ENCODE results near the gene FLRT2.

The FLRT2 gene

GRCh38 chr14:85528897-85529631 is 880 bp upstream of the FLRT2 start:
- TF ChIP-seq, protein P1, sequence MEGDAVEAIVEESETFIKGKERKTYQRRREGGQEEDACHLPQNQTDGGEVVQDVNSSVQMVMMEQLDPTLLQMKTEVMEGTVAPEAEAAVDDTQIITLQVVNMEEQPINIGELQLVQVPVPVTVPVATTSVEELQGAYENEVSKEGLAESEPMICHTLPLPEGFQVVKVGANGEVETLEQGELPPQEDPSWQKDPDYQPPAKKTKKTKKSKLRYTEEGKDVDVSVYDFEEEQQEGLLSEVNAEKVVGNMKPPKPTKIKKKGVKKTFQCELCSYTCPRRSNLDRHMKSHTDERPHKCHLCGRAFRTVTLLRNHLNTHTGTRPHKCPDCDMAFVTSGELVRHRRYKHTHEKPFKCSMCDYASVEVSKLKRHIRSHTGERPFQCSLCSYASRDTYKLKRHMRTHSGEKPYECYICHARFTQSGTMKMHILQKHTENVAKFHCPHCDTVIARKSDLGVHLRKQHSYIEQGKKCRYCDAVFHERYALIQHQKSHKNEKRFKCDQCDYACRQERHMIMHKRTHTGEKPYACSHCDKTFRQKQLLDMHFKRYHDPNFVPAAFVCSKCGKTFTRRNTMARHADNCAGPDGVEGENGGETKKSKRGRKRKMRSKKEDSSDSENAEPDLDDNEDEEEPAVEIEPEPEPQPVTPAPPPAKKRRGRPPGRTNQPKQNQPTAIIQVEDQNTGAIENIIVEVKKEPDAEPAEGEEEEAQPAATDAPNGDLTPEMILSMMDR (IDR thresholded peaks at IDR 0.05; ENCODE audit: insufficient read depth, low read depth, low read length, missing control alignments) = no peak
- DNase-seq (ENCODE audit: low read depth) = peak; percentile 78
- peak overlapping the region; percentile 88 for H3K4me3 ChIP-seq (ENCODE audit: low read length)

DNA sequence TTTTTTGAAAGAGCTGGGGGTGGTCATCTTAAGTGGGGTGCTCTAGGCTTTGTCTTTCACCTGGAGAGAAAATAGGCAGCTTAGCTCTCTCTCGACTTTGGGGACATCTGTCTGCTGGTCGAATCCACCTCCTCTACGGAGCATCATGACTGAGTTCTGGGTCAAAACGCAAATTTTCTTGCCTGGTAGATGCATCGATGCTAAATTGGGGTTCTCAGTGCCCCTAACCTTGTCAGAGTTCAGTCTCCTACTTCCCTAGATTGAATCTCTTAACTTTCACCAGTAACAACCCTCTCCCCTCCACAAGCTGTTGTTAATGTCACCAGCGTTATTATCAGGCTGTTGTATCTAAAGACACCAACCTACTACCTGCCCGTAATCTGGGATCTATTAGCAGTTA is 682 bp downstream of the FLRT2 start:
- TF ChIP-seq, protein P1 (IDR thresholded peaks at IDR 0.05; ENCODE audit: insufficient read depth, low read depth, low read length, missing control alignments) = no peak

DNA sequence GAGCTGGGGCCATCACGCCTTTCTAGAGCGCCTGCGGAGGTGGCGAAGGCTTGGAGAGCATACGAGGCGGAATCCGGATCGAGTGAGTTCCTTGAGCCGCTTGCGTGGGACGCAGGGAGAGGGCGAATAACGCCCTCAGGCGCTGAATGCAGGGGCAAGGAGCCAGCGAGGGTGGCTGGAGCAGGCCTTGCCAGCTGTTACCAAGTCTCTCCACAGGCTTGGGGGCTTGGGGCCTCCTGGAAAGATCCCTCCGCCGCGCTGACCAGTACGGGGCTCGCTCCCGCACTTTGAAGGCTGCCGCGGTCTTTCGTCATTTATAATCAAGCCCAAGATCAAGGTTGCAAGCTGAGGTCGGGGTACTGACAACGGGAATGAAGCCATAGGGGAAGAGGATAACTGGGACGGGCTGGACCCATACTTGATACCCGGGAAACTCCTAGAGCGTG is 1.2 kb downstream of the FLRT2 start:
- peak; percentile 73 for DNase-seq (ENCODE audit: low read depth)
- TF ChIP-seq, protein P1 (IDR thresholded peaks at IDR 0.05; ENCODE audit: insufficient read depth, low read depth, low read length, missing control alignments) = no peak
- H3K4me3 ChIP-seq (ENCODE audit: low read length) = peak overlapping the region; percentile 88

More for the DNA sequence above, 682 bp downstream of the FLRT2 start:
- no peak for DNase-seq (ENCODE audit: low read depth)
- peak overlapping the region; percentile 88 for H3K4me3 ChIP-seq (ENCODE audit: low read length)

- TF ChIP-seq, protein P1 (IDR thresholded peaks at IDR 0.05; ENCODE audit: insufficient read depth, low read depth, low read length, missing control alignments) = peak; percentile 49
- H3K4me3 ChIP-seq (ENCODE audit: low read length) = peak overlapping the region; percentile 88
- DNase-seq (ENCODE audit: low read depth) = peak; percentile 89
Measured at GRCh38 chr14:85531587-85532373, 1.8 kb downstream of the FLRT2 start.

DNA sequence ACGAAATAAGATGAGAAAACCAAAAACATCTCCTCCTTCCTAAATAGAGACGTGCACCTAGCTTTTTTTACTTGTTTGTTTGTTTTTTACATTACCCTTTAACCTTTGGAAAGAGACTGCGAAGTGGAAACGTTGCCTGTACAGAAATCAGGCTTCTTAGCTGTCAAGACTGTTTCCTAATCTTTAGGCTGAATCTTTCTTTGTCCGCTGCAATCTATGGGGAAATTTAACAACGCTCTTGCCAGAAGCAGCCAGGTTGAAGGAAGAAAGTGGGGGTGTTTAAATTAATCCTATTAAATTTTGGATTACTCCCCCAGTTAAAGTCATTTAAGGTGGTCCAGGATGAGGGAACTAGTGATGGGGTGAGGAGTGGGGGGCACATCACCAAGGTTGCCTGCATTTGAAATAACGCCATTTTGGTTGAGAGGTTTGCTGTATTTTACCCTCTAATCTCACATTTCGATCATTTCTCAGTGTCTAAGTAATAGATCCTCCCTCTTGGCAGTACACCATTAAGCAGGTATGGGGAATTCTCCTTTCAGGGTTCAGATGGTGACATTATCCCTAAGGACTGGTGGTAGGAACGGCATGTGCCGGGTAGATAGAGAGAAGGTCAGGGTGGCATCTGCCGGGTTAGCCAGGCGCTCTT is 2.6 kb downstream of the FLRT2 start:
- no peak for DNase-seq (ENCODE audit: low read depth)
- TF ChIP-seq, protein P1 (IDR thresholded peaks at IDR 0.05; ENCODE audit: insufficient read depth, low read depth, low read length, missing control alignments) = no peak
- H3K4me3 ChIP-seq (ENCODE audit: low read length) = peak overlapping the region; percentile 88

- TF ChIP-seq, protein P1 (IDR thresholded peaks at IDR 0.05; ENCODE audit: insufficient read depth, low read depth, low read length, missing control alignments) = no peak
- DNase-seq (ENCODE audit: low read depth) = peak; percentile 88
- peak overlapping the region; percentile 88 for H3K4me3 ChIP-seq (ENCODE audit: low read length)
Measured at GRCh38 chr14:85533023-85533860, 3.3 kb downstream of the FLRT2 start.

All from epithelial cell of esophagus (primary cell).